Measurements from ENCODE around the gene GIT2. TPM values are rescaled to one million over a fixed set of nuclear protein-coding genes. Genes with fewer than 3 reads are reported as not detected.

GIT2 gene
- total RNA-seq, 1 donor: 43.4 TPM

GRCh38 chr12:109993091-109993490, 3.1 kb downstream of the GIT2 start:
- no peak overlapping the region for H2AFZ ChIP-seq (ENCODE audit: low read length)
- no peaks in the 10 kb centered on the region for H3K9me3 ChIP-seq (ENCODE audit: low read depth, low read length)
- peaks cover 68% of the 10 kb centered on the region for H3K79me2 ChIP-seq (ENCODE audit: insufficient read depth, low read length)
- TF ChIP-seq CTCF (IDR thresholded peaks at IDR 0.05; ENCODE audit: extremely low read depth, low read depth, low read length): no peak
- H3K36me3 ChIP-seq (ENCODE audit: insufficient read depth, low read length): peaks cover 29% of the 10 kb centered on the region
- H3K4me1 ChIP-seq (ENCODE audit: insufficient read depth, low read length): peaks cover 26% of the 10 kb centered on the region
- no peak overlapping the region for H3K4me3 ChIP-seq (ENCODE audit: insufficient read depth, low read length)
- H4K20me1 ChIP-seq (ENCODE audit: insufficient read depth, low read length): peaks cover 29% of the 10 kb centered on the region
- no peak for DNase-seq (ENCODE audit: insufficient read length, low spot score, missing footprints)
- no peak overlapping the region for H3K27ac ChIP-seq (ENCODE audit: low read depth, low read length)
- H3K4me2 ChIP-seq (ENCODE audit: insufficient read depth, low read length): no peak overlapping the region
- H3K27me3 ChIP-seq (ENCODE audit: insufficient read depth, low read length): no peaks in the 10 kb centered on the region

- Histone ChIP-seq H4K20me1 (ENCODE audit: insufficient read depth, low read length) (peaks cover 29% of the 10 kb centered on the region), H3K4me1 (ENCODE audit: insufficient read depth, low read length) (peaks cover 25% of the 10 kb centered on the region), H3K79me2 (ENCODE audit: insufficient read depth, low read length) (peaks cover 68% of the 10 kb centered on the region), H3K9me3 (ENCODE audit: low read depth, low read length) (no peaks in the 10 kb centered on the region), H3K27ac (ENCODE audit: low read depth, low read length) (no peak overlapping the region), H3K4me3 (ENCODE audit: insufficient read depth, low read length) (no peak overlapping the region), H3K27me3 (ENCODE audit: insufficient read depth, low read length) (no peaks in the 10 kb centered on the region), H2AFZ (ENCODE audit: low read length) (no peak overlapping the region), H3K4me2 (ENCODE audit: insufficient read depth, low read length) (no peak overlapping the region), H3K36me3 (ENCODE audit: insufficient read depth, low read length) (peaks cover 32% of the 10 kb centered on the region)
- no peak for TF ChIP-seq CTCF (IDR thresholded peaks at IDR 0.05; ENCODE audit: extremely low read depth, low read depth, low read length)
- DNase-seq (ENCODE audit: insufficient read length, low spot score, missing footprints): no peak
Measured at GRCh38 chr12:109991586-109991985, 4.6 kb downstream of the GIT2 start.

- H3K27me3 ChIP-seq (ENCODE audit: insufficient read depth, low read length): no peaks in the 10 kb centered on the region
- H2AFZ ChIP-seq (ENCODE audit: low read length): no peak overlapping the region
- no peaks in the 10 kb centered on the region for H3K9me3 ChIP-seq (ENCODE audit: low read depth, low read length)
- H3K4me3 ChIP-seq (ENCODE audit: insufficient read depth, low read length): no peak overlapping the region
- no peak for DNase-seq (ENCODE audit: insufficient read length, low spot score, missing footprints)
- peaks cover 18% of the 10 kb centered on the region for H4K20me1 ChIP-seq (ENCODE audit: insufficient read depth, low read length)
- TF ChIP-seq CTCF (IDR thresholded peaks at IDR 0.05; ENCODE audit: extremely low read depth, low read depth, low read length): no peak
- H3K79me2 ChIP-seq (ENCODE audit: insufficient read depth, low read length): peaks cover 60% of the 10 kb centered on the region
- no peak overlapping the region for H3K27ac ChIP-seq (ENCODE audit: low read depth, low read length)
- peaks cover 13% of the 10 kb centered on the region for H3K4me1 ChIP-seq (ENCODE audit: insufficient read depth, low read length)
- no peak overlapping the region for H3K4me2 ChIP-seq (ENCODE audit: insufficient read depth, low read length)
- peaks cover 38% of the 10 kb centered on the region for H3K36me3 ChIP-seq (ENCODE audit: insufficient read depth, low read length)
Measured at GRCh38 chr12:109989380-109989779, 6.8 kb downstream of the GIT2 start.

GRCh38 chr12:109988903-109989302, 7.3 kb downstream of the GIT2 start:
- H3K27ac ChIP-seq (ENCODE audit: low read depth, low read length): no peak overlapping the region
- H2AFZ ChIP-seq (ENCODE audit: low read length): no peak overlapping the region
- H3K9me3 ChIP-seq (ENCODE audit: low read depth, low read length): no peaks in the 10 kb centered on the region

More at GRCh38 chr12:109988903-109989302, 7.3 kb downstream of the GIT2 start:
- no peak overlapping the region for H3K4me2 ChIP-seq (ENCODE audit: insufficient read depth, low read length)
- H3K4me3 ChIP-seq (ENCODE audit: insufficient read depth, low read length): no peak overlapping the region
- peak; percentile 9 for DNase-seq (ENCODE audit: insufficient read length, low spot score, missing footprints)
- peaks cover 56% of the 10 kb centered on the region for H3K79me2 ChIP-seq (ENCODE audit: insufficient read depth, low read length)
- peaks cover 9% of the 10 kb centered on the region for H3K4me1 ChIP-seq (ENCODE audit: insufficient read depth, low read length)
- H4K20me1 ChIP-seq (ENCODE audit: insufficient read depth, low read length): peaks cover 14% of the 10 kb centered on the region
- no peak for TF ChIP-seq CTCF (IDR thresholded peaks at IDR 0.05; ENCODE audit: extremely low read depth, low read depth, low read length)
- peaks cover 38% of the 10 kb centered on the region for H3K36me3 ChIP-seq (ENCODE audit: insufficient read depth, low read length)
- no peaks in the 10 kb centered on the region for H3K27me3 ChIP-seq (ENCODE audit: insufficient read depth, low read length)

Data from osteoblast (primary cell).